C4-2B (cell line): ENCODE results near the gene AKAP12.

Experiments used
- ZFX ChIP-seq: fragments of 450-650 bp; IDR thresholded peaks from 2 replicates; pipeline ENCODE4 v1.6.1; 2017
- TF ChIP-seq, protein P1 (sequence below): fragments of 450-650 bp; conservative IDR thresholded peaks from 2 replicates; pipeline ENCODE4 v1.5.1; 2017; ENCODE audit warnings: mild to moderate bottlenecking

DNA sequence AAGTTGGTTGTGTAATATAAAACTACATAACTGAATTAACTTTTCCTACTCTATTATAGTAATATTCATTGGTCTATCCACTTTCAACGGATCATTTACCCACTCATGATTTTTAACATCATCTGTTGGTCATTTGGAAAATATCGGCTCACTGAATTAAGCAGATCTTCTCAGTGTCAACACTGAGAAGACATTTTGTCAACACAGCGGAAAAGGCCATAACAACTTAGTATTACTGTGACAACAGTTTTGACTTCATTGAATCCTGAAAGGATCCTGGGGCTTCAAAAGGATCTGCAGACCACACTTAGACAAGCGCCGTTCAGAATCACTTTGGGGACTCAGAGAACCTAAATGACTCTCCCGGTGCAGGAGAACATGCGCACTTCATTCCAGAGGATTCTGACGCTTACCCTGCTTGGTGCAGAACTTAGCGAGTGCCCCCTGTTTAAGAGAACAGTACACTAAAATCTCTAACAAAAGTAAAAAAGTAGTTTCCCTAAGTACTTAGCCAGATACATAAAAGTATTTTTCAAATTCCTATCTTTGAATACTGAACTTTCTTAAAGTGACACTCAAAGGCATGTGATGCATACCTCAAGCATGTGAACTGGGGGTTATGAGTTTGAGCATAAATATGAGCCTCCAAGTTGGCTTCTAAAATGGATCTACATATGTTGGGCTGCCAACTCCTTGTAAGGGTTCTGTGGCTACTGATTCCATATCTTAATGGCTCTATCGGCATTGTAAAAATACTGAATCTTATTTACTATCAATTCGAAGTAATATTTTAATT, 147.6 kb downstream of the AKAP12 start:
- TF ChIP-seq, protein P1, sequence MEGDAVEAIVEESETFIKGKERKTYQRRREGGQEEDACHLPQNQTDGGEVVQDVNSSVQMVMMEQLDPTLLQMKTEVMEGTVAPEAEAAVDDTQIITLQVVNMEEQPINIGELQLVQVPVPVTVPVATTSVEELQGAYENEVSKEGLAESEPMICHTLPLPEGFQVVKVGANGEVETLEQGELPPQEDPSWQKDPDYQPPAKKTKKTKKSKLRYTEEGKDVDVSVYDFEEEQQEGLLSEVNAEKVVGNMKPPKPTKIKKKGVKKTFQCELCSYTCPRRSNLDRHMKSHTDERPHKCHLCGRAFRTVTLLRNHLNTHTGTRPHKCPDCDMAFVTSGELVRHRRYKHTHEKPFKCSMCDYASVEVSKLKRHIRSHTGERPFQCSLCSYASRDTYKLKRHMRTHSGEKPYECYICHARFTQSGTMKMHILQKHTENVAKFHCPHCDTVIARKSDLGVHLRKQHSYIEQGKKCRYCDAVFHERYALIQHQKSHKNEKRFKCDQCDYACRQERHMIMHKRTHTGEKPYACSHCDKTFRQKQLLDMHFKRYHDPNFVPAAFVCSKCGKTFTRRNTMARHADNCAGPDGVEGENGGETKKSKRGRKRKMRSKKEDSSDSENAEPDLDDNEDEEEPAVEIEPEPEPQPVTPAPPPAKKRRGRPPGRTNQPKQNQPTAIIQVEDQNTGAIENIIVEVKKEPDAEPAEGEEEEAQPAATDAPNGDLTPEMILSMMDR = no peak
- no peak for TF ChIP-seq ZFX
